ENCODE measurements around the gene TAGLN2. TPM values are rescaled to one million over a fixed set of nuclear protein-coding genes. Genes with fewer than 3 reads are reported as not detected.
A peak's percentile ranks its signal among the peaks of the same experiment; 100 is the strongest.

TAGLN2 gene
- total RNA-seq, 1 donor from 2014 or later, result 558 TPM

DNA sequence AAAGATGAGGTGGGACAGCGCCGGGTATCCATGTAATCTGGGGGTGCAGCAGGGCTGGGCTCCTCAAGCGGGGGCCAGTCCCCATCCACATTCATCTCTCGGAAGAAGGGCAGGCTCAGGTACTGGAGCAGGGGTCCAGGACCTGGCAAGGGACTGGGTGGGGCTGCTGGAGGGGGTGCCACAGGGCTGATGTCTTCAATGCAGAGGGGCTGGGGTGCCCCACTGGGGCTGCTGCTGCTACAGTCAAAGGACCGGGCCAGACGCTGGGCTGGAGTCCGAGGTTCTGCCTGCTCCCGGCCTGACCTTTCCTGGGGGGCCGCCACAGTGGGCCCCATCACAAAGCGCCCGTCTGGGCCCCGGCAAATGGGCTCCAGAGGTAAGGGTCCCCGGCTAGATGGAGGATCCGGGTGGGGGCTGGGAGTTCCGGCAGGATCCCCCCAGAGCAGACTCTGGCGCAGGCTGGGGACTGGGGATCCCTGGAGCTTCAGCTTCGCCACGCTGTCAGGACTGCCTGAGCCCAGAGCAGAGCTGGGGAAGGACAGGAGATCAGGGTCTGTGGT is 3.3 kb upstream of the TAGLN2 start:
- H3K27me3 Mint-ChIP-seq (ENCODE audit: low read depth), result peaks cover 2% of the 10 kb centered on the region
- DNase-seq (ENCODE audit: low spot score), result no peak
- no peak overlapping the region for H3K27ac Mint-ChIP-seq
- H3K4me3 Mint-ChIP-seq (ENCODE audit: low read depth), result no peak overlapping the region
- H3K9me3 Mint-ChIP-seq, result no peaks in the 10 kb centered on the region
- intact Hi-C loops (cut with micrococcal nuclease), result loop anchor here (10.0 kb wide), 1 partner anchor 696 kb away; no protein-coding TSS in a partner anchor
- H3K4me1 Mint-ChIP-seq (ENCODE audit: low read depth), result peaks cover 10% of the 10 kb centered on the region
- peaks cover 13% of the 10 kb centered on the region for H3K36me3 Mint-ChIP-seq (ENCODE audit: low read depth)

- no peak overlapping the region for H3K27ac Mint-ChIP-seq
- H3K4me1 Mint-ChIP-seq (ENCODE audit: low read depth), result peaks cover 15% of the 10 kb centered on the region
- no peak overlapping the region for H3K4me3 Mint-ChIP-seq (ENCODE audit: low read depth)
- H3K27me3 Mint-ChIP-seq (ENCODE audit: low read depth), result no peaks in the 10 kb centered on the region
- H3K36me3 Mint-ChIP-seq (ENCODE audit: low read depth), result peaks cover 19% of the 10 kb centered on the region
- no peak for DNase-seq (ENCODE audit: low spot score)
- H3K9me3 Mint-ChIP-seq, result no peaks in the 10 kb centered on the region
- intact Hi-C loops (cut with micrococcal nuclease), result loop anchor here (10.0 kb wide), 1 partner anchor 697 kb away; no protein-coding TSS in a partner anchor
These were observed 2.6 kb upstream of the TAGLN2 start for GRCh38 chr1:159927849-159928431.

GRCh38 chr1:159927211-159927848 is 2.0 kb upstream of the TAGLN2 start:
- intact Hi-C loops (cut with micrococcal nuclease), result loop anchor here (10.0 kb wide), 1 partner anchor 697 kb away; no protein-coding TSS in a partner anchor
- no peak overlapping the region for H3K27ac Mint-ChIP-seq

GRCh38 chr1:159925719-159926078 is 392 bp upstream of the TAGLN2 start:
- Mint-ChIP-seq H3K27ac (peak overlapping the region; percentile 98), H3K9me3 (no peaks in the 10 kb centered on the region), H3K4me1 (ENCODE audit: low read depth) (peaks cover 34% of the 10 kb centered on the region), H3K4me3 (ENCODE audit: low read depth) (peak overlapping the region; percentile 95), H3K27me3 (ENCODE audit: low read depth) (no peaks in the 10 kb centered on the region), H3K36me3 (ENCODE audit: low read depth) (peaks cover 37% of the 10 kb centered on the region)
- DNase-seq (ENCODE audit: low spot score), result no peak
- intact Hi-C loops (cut with micrococcal nuclease), result loop anchor here (1.0 to 10.0 kb wide), 4 partner anchors 173 to 849 kb away; partner anchors contain the start of genes AIM2, DCAF8 and IGSF8

More at GRCh38 chr1:159927211-159927848, 2.0 kb upstream of the TAGLN2 start:
- Mint-ChIP-seq H3K9me3 (no peaks in the 10 kb centered on the region), H3K4me3 (ENCODE audit: low read depth) (no peak overlapping the region), H3K4me1 (ENCODE audit: low read depth) (peaks cover 18% of the 10 kb centered on the region), H3K27me3 (ENCODE audit: low read depth) (no peaks in the 10 kb centered on the region), H3K36me3 (ENCODE audit: low read depth) (peaks cover 23% of the 10 kb centered on the region)
- no peak for DNase-seq (ENCODE audit: low spot score)

DNA sequence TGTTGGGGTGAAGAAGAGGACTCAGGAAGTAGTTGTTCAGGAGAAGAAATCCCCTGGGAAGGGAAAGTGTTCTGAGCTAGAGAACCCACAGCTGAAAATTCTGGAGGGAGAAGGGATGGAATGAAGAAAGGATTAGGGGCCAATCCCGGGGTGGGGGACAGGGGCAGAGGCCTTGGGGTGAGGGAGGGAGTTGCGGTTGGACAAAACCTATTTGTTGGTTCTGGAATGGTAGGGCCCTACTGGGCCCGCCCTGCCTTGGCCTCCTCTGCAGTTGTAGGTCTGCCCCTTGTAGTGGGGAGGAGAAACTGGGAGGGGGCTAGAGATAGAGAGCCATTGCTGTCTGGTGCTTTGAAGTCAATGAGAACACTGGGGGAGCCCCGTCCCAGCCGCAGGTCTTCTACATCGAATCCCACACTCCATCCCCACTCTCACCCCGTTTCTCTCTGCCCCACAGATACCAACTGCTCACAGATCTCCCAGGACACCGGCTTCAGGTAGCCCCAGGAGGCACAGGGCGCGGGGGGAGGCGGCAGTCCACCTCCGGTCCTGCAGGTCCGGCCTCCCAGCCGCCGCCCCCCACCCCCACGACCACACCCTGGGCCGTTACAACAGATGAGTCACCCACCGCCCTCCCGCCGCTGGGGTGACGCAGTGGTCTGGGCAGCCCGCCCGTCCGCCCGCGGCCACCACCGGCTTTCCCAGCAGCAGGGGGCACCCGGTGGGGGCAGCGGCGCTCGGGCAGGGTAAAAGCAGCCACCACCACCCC is 1.1 kb downstream of the TAGLN2 start:
- H3K27me3 Mint-ChIP-seq (ENCODE audit: low read depth), result no peaks in the 10 kb centered on the region
- H3K9me3 Mint-ChIP-seq, result no peaks in the 10 kb centered on the region
- peak overlapping the region; percentile 98 for H3K27ac Mint-ChIP-seq
- intact Hi-C loops (cut with micrococcal nuclease), result loop anchor here (1.0 to 10.0 kb wide), 6 partner anchors 70 to 1107 kb away; partner anchors contain the start of genes AIM2 and DCAF8
- peaks cover 52% of the 10 kb centered on the region for H3K36me3 Mint-ChIP-seq (ENCODE audit: low read depth)
- peaks cover 40% of the 10 kb centered on the region for H3K4me1 Mint-ChIP-seq (ENCODE audit: low read depth)
- DNase-seq (ENCODE audit: low spot score), result peak; percentile 54
- peak overlapping the region; percentile 95 for H3K4me3 Mint-ChIP-seq (ENCODE audit: low read depth)

- intact Hi-C loops (cut with micrococcal nuclease), result loop anchor here (1.0 to 10.0 kb wide), 6 partner anchors 69 to 1106 kb away; partner anchors contain the start of genes AIM2 and DCAF8
These were observed 1.9 kb downstream of the TAGLN2 start for GRCh38 chr1:159923203-159924024.

GRCh38 chr1:159922511-159923202 is 2.6 kb downstream of the TAGLN2 start:
- Mint-ChIP-seq H3K4me3 (ENCODE audit: low read depth) (peak overlapping the region; percentile 95), H3K27me3 (ENCODE audit: low read depth) (no peaks in the 10 kb centered on the region), H3K36me3 (ENCODE audit: low read depth) (peaks cover 68% of the 10 kb centered on the region), H3K4me1 (ENCODE audit: low read depth) (peaks cover 47% of the 10 kb centered on the region), H3K9me3 (no peaks in the 10 kb centered on the region), H3K27ac (peak overlapping the region; percentile 98)
- intact Hi-C loops (cut with micrococcal nuclease), result loop anchor here (5.0 to 10.0 kb wide), 3 partner anchors 702 to 1105 kb away; no protein-coding TSS in a partner anchor
- DNase-seq (ENCODE audit: low spot score), result no peak

More at GRCh38 chr1:159923203-159924024, 1.9 kb downstream of the TAGLN2 start:
- Mint-ChIP-seq H3K4me1 (ENCODE audit: low read depth) (peaks cover 40% of the 10 kb centered on the region), H3K4me3 (ENCODE audit: low read depth) (peak overlapping the region; percentile 95), H3K9me3 (no peaks in the 10 kb centered on the region), H3K27me3 (ENCODE audit: low read depth) (no peaks in the 10 kb centered on the region), H3K27ac (peak overlapping the region; percentile 98), H3K36me3 (ENCODE audit: low read depth) (peaks cover 60% of the 10 kb centered on the region)
- DNase-seq (ENCODE audit: low spot score), result peak; percentile 88

GRCh38 chr1:159921700-159922504 is 3.4 kb downstream of the TAGLN2 start:
- intact Hi-C loops (cut with micrococcal nuclease), result loop anchor here (5.0 to 10.0 kb wide), 3 partner anchors 703 to 1105 kb away; no protein-coding TSS in a partner anchor
- Mint-ChIP-seq H3K9me3 (no peaks in the 10 kb centered on the region), H3K27me3 (ENCODE audit: low read depth) (no peaks in the 10 kb centered on the region), H3K27ac (peak overlapping the region; percentile 98), H3K36me3 (ENCODE audit: low read depth) (peaks cover 72% of the 10 kb centered on the region), H3K4me1 (ENCODE audit: low read depth) (peaks cover 51% of the 10 kb centered on the region), H3K4me3 (ENCODE audit: low read depth) (peak overlapping the region; percentile 95)
- no peak for DNase-seq (ENCODE audit: low spot score)

DNA sequence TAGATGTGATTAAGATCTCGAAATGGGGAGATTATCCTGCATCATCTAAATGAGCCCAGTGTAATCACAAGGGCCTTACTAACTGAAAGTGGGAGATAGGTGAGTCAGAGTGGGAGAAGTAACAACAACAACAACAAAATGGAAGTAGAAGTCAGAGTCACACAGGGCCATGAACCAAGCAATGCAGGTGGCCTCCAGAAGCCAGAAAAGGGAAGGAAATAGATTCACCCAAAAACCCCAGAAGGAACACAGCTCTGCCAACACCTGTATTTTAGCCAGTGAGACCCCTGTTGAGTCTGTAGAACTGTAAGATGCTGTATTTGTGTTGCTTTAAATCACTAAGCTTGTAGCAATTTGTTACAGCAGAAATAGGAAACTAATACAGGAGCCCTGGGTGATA is 4.1 kb downstream of the TAGLN2 start:
- Mint-ChIP-seq H3K36me3 (ENCODE audit: low read depth) (peaks cover 77% of the 10 kb centered on the region), H3K9me3 (no peaks in the 10 kb centered on the region), H3K27ac (peak overlapping the region; percentile 98), H3K4me1 (ENCODE audit: low read depth) (peaks cover 50% of the 10 kb centered on the region), H3K27me3 (ENCODE audit: low read depth) (no peaks in the 10 kb centered on the region), H3K4me3 (ENCODE audit: low read depth) (peak overlapping the region; percentile 95)
- no peak for DNase-seq (ENCODE audit: low spot score)
- intact Hi-C loops (cut with micrococcal nuclease), result loop anchor here (5.0 to 10.0 kb wide), 3 partner anchors 704 to 1104 kb away; no protein-coding TSS in a partner anchor

GRCh38 chr1:159920651-159921050 is 4.7 kb downstream of the TAGLN2 start:
- Mint-ChIP-seq H3K4me3 (ENCODE audit: low read depth) (peak overlapping the region; percentile 95), H3K27ac (peak overlapping the region; percentile 98), H3K9me3 (no peaks in the 10 kb centered on the region), H3K27me3 (ENCODE audit: low read depth) (no peaks in the 10 kb centered on the region), H3K4me1 (ENCODE audit: low read depth) (peaks cover 44% of the 10 kb centered on the region), H3K36me3 (ENCODE audit: low read depth) (peaks cover 83% of the 10 kb centered on the region)
- intact Hi-C loops (cut with micrococcal nuclease), result loop anchor here (5.0 to 10.0 kb wide), 3 partner anchors 704 to 1103 kb away; no protein-coding TSS in a partner anchor
- DNase-seq (ENCODE audit: low spot score), result no peak

Data from activated T-helper 2 cell treated with anti-CD3 and anti-CD28 coated beads, Interferon-gamma antibody, Interleukin-2, Interleukin-4, amounts not matched to agents 10 μg/mL and 5 μg/mL and 100 μg/mL, durations not matched to agents 14 hours and 24 hours and 36 hours (primary cell).